GM15510 (cell line): ENCODE results near the gene PSME3IP1.

Experiments used
- POLR2A ChIP-seq: IDR thresholded peaks from 3 replicates; pipeline ENCODE4 v1.6.1; 2011; ENCODE audit warnings: borderline replicate concordance; ENCODE audit not compliant: insufficient read length; ENCODE audit errors: extremely low read depth

Gene PSME3IP1

GRCh38 chr16:57106767-57107166, 79.1 kb downstream of the PSME3IP1 start:
- no peak for TF ChIP-seq POLR2A

GRCh38 chr16:57105184-57105583, 80.7 kb downstream of the PSME3IP1 start:
- TF ChIP-seq POLR2A = no peak

- TF ChIP-seq POLR2A = no peak
Observed at GRCh38 chr16:57104706-57105105, 81.1 kb downstream of the PSME3IP1 start.

GRCh38 chr16:57102888-57103851, 82.7 kb downstream of the PSME3IP1 start:
- TF ChIP-seq POLR2A = no peak
